ENCODE data around the gene ANKRD20A1.
"Not testable (repeated sequence)": the region's sequence is repeated elsewhere in the genome, so short reads cannot be mapped to it uniquely, and the experiment has no call there.

Gene ANKRD20A1

GRCh38 chr9:67858871-67859270 is at the start of gene ANKRD20A1:
Gene ANKRD20A1 (plus strand): TSS chr9:67858931. CDS start chr9:67859427, 496 bp downstream.
- not testable (repeated sequence) for DNase-seq (ENCODE audit: low read depth in 2 of 2)

DNA sequence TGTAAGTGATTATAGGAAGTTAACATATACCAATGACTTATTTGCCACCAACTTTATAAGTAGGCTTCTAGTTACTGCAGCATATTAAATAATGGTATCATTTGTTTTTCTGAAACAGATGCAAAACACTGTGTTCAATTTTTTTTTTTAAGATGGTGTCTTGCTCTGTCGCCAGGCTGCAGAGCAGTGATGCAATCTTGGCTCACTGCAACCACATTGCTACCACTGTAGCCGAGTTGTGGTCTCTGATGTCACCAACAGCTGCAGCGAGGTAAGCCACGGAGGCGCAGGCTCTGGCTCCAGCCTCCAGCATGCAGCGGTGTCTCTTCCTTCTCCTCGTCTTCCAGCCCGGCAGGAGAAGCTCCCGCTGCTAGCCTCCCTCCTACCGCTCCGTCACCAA is 26.6 kb upstream of the ANKRD20A1 start:
- not testable (repeated sequence) for DNase-seq (ENCODE audit: low read depth in 2 of 2)
